SU-DHL-6 (cell line): ENCODE measurements around the gene KNDC1.

Source experiments
- H2AFZ ChIP-seq: fragments of 200-600 bp; sonication (generic); 2 replicates; pipeline ENCODE4 v1.6.1; 2014; ENCODE audit warnings: low read depth, mild to moderate bottlenecking, moderate library complexity, mixed read lengths, antibody characterized with exemption, low read length; ENCODE audit not compliant: severe bottlenecking
- H3F3A ChIP-seq: fragments of 200-600 bp; shearing (Covaris generic); 2 replicates; pipeline ENCODE4 v1.6.0; 2016; ENCODE audit warnings: antibody characterized with exemption, mild to moderate bottlenecking; ENCODE audit not compliant: insufficient read depth
- H3K27ac ChIP-seq: fragments of 200-600 bp; sonication (generic); 2 replicates; pipeline ENCODE4 v1.5.1; 2016; ENCODE audit warnings: low read depth, mild to moderate bottlenecking, low read length, moderate library complexity, mixed read lengths
- H3K27me3 ChIP-seq: fragments of 200-600 bp; sonication (generic), shearing (Covaris generic); 2 replicates; pipeline ENCODE4 v1.6.0; 2014; ENCODE audit warnings: mild to moderate bottlenecking, low read length
- H3K36me3 ChIP-seq: fragments of 200-600 bp; sonication (generic); 2 replicates; pipeline ENCODE4 v1.6.1; 2014; ENCODE audit warnings: mild to moderate bottlenecking, low read length, mixed read lengths
- H3K4me2 ChIP-seq: fragments of 300-600, 200-600 bp; shearing (Covaris generic), sonication (generic); 2 replicates; pipeline ENCODE4 v1.6.0; 2014; ENCODE audit warnings: low read length, low read depth, mild to moderate bottlenecking; ENCODE audit not compliant: poor library complexity, severe bottlenecking
- H3K4me3 ChIP-seq: fragments of 200-600 bp; sonication (generic); 2 replicates; pipeline ENCODE4 v1.5.1; 2014; ENCODE audit warnings: antibody characterized with exemption, low read length, mild to moderate bottlenecking, mixed read lengths; ENCODE audit not compliant: insufficient read depth, poor library complexity, severe bottlenecking
- H3K79me2 ChIP-seq: fragments of 200-600 bp; sonication (generic); 2 replicates; pipeline ENCODE4 v1.6.1; 2014; ENCODE audit warnings: mild to moderate bottlenecking, low read length, moderate library complexity; ENCODE audit not compliant: insufficient read depth
- H3K9ac ChIP-seq: fragments of 200-600 bp; sonication (generic); 2 replicates; pipeline ENCODE4 v1.7.0; 2014; ENCODE audit warnings: mild to moderate bottlenecking, low read length
- H3K9me2 ChIP-seq: fragments of 200-600 bp; sonication (generic); replicated peaks from 2 replicates; pipeline ENCODE4 v1.6.1; 2014; ENCODE audit warnings: low read length; ENCODE audit not compliant: insufficient read depth
- H3K9me3 ChIP-seq: fragments of 200-600 bp; sonication (generic); 2 replicates; pipeline ENCODE4 v1.6.1; 2014; ENCODE audit warnings: low read length, mixed read lengths; ENCODE audit not compliant: insufficient read depth
- H4K20me1 ChIP-seq: fragments of 200-600 bp; sonication (generic); 2 replicates; pipeline ENCODE4 v1.6.1; 2014; ENCODE audit warnings: low read depth, mild to moderate bottlenecking, antibody characterized with exemption, low read length, moderate library complexity, mixed read lengths
- EZH2phosphoT487 ChIP-seq: fragments of 200-600 bp; sonication (generic), shearing (Covaris generic); conservative IDR thresholded peaks from 2 replicates; pipeline ENCODE4 v1.6.1; 2018; ENCODE audit warnings: mild to moderate bottlenecking, antibody characterized with exemption, low read length, moderate library complexity, mixed read lengths
- TF ChIP-seq, protein P1 (sequence below): fragments of 200-600 bp; sonication (generic); IDR thresholded peaks from one replicate; pipeline ENCODE4 v1.5.1; 2017; ENCODE audit warnings: antibody characterized with exemption, mild to moderate bottlenecking, low read length, moderate library complexity; ENCODE audit not compliant: insufficient read depth, poor library complexity, severe bottlenecking

Gene KNDC1

DNA sequence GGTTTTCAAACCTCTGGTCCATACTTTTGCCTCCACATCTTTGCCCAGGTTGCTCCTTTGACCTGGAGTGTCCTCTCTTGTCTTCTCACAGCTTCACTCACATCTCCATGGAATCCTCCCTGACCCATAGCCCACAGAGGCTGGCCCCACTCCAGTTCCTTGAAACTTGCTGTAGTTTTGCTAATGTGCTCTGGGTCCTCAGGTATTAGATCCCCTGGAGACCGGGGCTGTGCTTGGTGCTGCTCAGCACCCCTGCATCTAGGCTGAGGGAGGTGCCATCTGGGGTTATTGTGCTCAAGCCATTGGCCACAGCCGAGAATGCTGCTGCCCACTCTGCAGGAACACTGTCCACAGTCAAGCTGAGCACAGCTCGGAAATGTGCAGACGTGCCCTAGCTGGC lies 16.5 kb downstream of the KNDC1 start:
- Histone ChIP-seq H3K9ac (no peak overlapping the region), H3K4me3 (no peak overlapping the region), H3K9me2 (no peaks in the 10 kb centered on the region), H3K4me2 (no peak overlapping the region), H4K20me1 (no peaks in the 10 kb centered on the region), H3F3A (no peaks in the 10 kb centered on the region), H3K79me2 (no peaks in the 10 kb centered on the region), H3K9me3 (peaks cover 12% of the 10 kb centered on the region; the same call in 1 of the 2 replicates), H2AFZ (no peak overlapping the region), H3K27ac (no peak overlapping the region), H3K36me3 (no peaks in the 10 kb centered on the region), H3K27me3 (no peaks in the 10 kb centered on the region)
- TF ChIP-seq EZH2phosphoT487 = no peak
- TF ChIP-seq, protein P1, sequence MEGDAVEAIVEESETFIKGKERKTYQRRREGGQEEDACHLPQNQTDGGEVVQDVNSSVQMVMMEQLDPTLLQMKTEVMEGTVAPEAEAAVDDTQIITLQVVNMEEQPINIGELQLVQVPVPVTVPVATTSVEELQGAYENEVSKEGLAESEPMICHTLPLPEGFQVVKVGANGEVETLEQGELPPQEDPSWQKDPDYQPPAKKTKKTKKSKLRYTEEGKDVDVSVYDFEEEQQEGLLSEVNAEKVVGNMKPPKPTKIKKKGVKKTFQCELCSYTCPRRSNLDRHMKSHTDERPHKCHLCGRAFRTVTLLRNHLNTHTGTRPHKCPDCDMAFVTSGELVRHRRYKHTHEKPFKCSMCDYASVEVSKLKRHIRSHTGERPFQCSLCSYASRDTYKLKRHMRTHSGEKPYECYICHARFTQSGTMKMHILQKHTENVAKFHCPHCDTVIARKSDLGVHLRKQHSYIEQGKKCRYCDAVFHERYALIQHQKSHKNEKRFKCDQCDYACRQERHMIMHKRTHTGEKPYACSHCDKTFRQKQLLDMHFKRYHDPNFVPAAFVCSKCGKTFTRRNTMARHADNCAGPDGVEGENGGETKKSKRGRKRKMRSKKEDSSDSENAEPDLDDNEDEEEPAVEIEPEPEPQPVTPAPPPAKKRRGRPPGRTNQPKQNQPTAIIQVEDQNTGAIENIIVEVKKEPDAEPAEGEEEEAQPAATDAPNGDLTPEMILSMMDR = no peak

DNA sequence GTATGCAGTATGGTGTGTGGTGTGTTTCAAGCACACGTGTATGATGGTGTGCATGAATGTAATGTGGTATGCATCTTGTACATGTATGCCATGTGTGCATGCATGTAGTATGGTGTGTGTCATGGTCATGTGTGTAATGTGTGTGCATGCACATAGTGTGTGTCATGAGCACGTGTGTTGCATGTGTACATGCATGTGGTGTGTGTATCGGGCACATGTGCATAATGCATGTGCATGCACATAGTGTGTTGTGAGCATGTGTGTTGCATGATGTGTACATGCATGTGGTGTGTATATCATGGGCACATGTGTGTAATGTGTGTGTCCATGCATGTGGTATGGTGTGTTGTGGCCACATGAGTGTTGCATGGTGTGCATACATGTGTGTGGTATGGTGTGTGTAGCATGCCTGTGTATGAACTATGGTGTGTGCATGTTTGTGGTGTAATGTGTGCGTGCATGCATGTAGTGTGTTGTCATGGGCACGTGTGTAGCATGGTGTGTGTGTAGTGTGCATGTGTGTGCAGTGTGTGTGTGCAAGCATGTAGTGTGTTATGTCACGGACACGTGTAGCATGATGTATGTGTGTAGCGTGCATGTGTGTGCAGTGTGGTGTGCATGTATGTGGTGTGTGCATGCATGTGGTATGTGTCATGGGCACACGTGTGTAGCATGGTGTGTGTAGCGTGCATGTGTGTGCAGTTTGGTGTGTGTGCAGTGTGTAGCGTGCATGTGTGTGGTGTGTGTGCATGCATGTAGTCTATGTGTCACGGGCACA lies 17.6 kb downstream of the KNDC1 start:
- TF ChIP-seq EZH2phosphoT487 = no peak
- TF ChIP-seq, protein P1 = no peak
- H3F3A ChIP-seq = no peaks in the 10 kb centered on the region
- no peaks in the 10 kb centered on the region for H3K27me3 ChIP-seq
- no peak overlapping the region for H3K4me3 ChIP-seq
- no peaks in the 10 kb centered on the region for H4K20me1 ChIP-seq
- peaks cover 12% of the 10 kb centered on the region; the same call in 1 of the 2 replicates for H3K9me3 ChIP-seq
- no peak overlapping the region for H3K27ac ChIP-seq
- no peaks in the 10 kb centered on the region for H3K9me2 ChIP-seq
- H2AFZ ChIP-seq = no peak overlapping the region
- H3K9ac ChIP-seq = no peak overlapping the region
- H3K79me2 ChIP-seq = no peaks in the 10 kb centered on the region
- no peak overlapping the region for H3K4me2 ChIP-seq
- no peaks in the 10 kb centered on the region for H3K36me3 ChIP-seq

- TF ChIP-seq, protein P1 = no peak
- TF ChIP-seq EZH2phosphoT487 = no peak
- Histone ChIP-seq H3K9me2 (no peaks in the 10 kb centered on the region), H3F3A (no peaks in the 10 kb centered on the region), H3K27ac (no peak overlapping the region), H3K4me2 (no peak overlapping the region), H3K4me3 (no peak overlapping the region), H3K9me3 (peaks cover 12% of the 10 kb centered on the region; the same call in 1 of the 2 replicates), H3K79me2 (no peaks in the 10 kb centered on the region), H3K9ac (no peak overlapping the region), H4K20me1 (no peaks in the 10 kb centered on the region), H2AFZ (no peak overlapping the region), H3K27me3 (no peaks in the 10 kb centered on the region), H3K36me3 (no peaks in the 10 kb centered on the region)
Measured at GRCh38 chr10:133178357-133179127, 18.5 kb downstream of the KNDC1 start.
